T-cell (primary cell): ENCODE results near the gene FNDC7. TPM values are rescaled to one million over a fixed set of nuclear protein-coding genes. Genes with fewer than 3 reads are reported as not detected.

Experiments used
- ATAC-seq, 4 experiments: fragments of 200-7000 bp in 3 of 4; fragments of 150-1000 bp in 1 of 4; cut with Tn5 transposase; replicated peaks in 1 of 4; 1 replicate in 3 of 4; 2 replicates in 1 of 4; pipeline ENCODE4 v1.10.0; 2021; ENCODE audit warnings: moderate library complexity in 3 of 4, mild to moderate bottlenecking in 2 of 4, moderate number of reproducible peaks in 1 of 4
- CTCF ChIA-PET, 2 donors: fragments of 300-600 bp; sonication (Branson Sonifier 250); formaldehyde crosslinking; loops; one replicate each; lab custom pipeline; 2022; ENCODE audit warnings: antibody characterized with exemption in 2 of 2; lab: Charles Lee
- POLR2A ChIA-PET, 2 donors: fragments of 300-600 bp; sonication (Branson Sonifier 250); formaldehyde crosslinking; loops; one replicate each; lab custom pipeline; 2022; ENCODE audit warnings: antibody characterized with exemption in 2 of 2; lab: Charles Lee
- DNase-seq, 35 experiments: peaks; one replicate each; pipeline versions ENCODE4 v3.0.0 to v3.0.0-alpha.2; 2013 to 2023
- H3K27ac ChIP-seq: one replicate; pipeline ENCODE4 v1.5.1; 2013; ENCODE audit warnings: low read length
- H3K27me3 ChIP-seq, 2 experiments: replicated peaks in 1 of 2; 1 replicate in 1 of 2; 2 replicates in 1 of 2; pipeline versions ENCODE4 v1.6.1 to v1.7.0; 2013; ENCODE audit warnings: low read length in 1 of 2, mixed read lengths in 1 of 2; ENCODE audit not compliant: control insufficient read depth in 2 of 2, insufficient read depth in 2 of 2; ENCODE audit errors: extremely low read depth in 1 of 2
- H3K36me3 ChIP-seq, 2 donors: 1 replicate in 1 of 2; 2 replicates in 1 of 2; pipeline versions ENCODE4 v1.6.1 to v1.7.0; 2013; ENCODE audit warnings: low read length in 1 of 2; ENCODE audit not compliant: control insufficient read depth in 2 of 2, insufficient read depth in 1 of 2; ENCODE audit errors: extremely low read depth in 1 of 2
- H3K4me1 ChIP-seq, 2 experiments: 1 replicate in 1 of 2; 2 replicates in 1 of 2; pipeline versions ENCODE4 v1.6.1 to v1.7.0; 2013; ENCODE audit warnings: low read length in 2 of 2, mixed read lengths in 1 of 2; ENCODE audit not compliant: insufficient read depth in 2 of 2, control insufficient read depth in 1 of 2; ENCODE audit errors: extremely low read depth in 1 of 2
- H3K4me3 ChIP-seq, 2 donors: 1 replicate in 1 of 2; 2 replicates in 1 of 2; pipeline versions ENCODE4 v1.5.1 to v1.7.0; 2013; ENCODE audit warnings: mild to moderate bottlenecking in 2 of 2, low read length in 1 of 2, moderate library complexity in 1 of 2; ENCODE audit not compliant: control insufficient read depth in 1 of 2; ENCODE audit errors: extremely low read depth in 1 of 2
- H3K9me3 ChIP-seq: 2 replicates; pipeline ENCODE4 v1.7.0; 2013
- H3K27ac Mint-ChIP-seq, 2 donors: one replicate each; pipeline ENCODE4 v1.8.0; 2020 to 2021; ENCODE audit warnings: mild to moderate bottlenecking in 2 of 2, mixed read lengths in 2 of 2
- H3K27me3 Mint-ChIP-seq, 2 donors: one replicate each; pipeline ENCODE4 v1.8.0; 2021 to 2022; ENCODE audit warnings: mixed read lengths in 2 of 2
- H3K36me3 Mint-ChIP-seq: one replicate; pipeline ENCODE4 v1.8.0; 2021; ENCODE audit warnings: mixed read lengths
- H3K4me1 Mint-ChIP-seq, 3 donors: one replicate each; pipeline ENCODE4 v1.8.0; 2020 to 2022; ENCODE audit warnings: mixed read lengths in 3 of 3, mild to moderate bottlenecking in 1 of 3
- H3K4me3 Mint-ChIP-seq, 3 donors: one replicate each; pipeline ENCODE4 v1.8.0; 2020 to 2022; ENCODE audit warnings: mild to moderate bottlenecking in 3 of 3, mixed read lengths in 3 of 3, moderate library complexity in 3 of 3
- H3K9me3 Mint-ChIP-seq, 3 donors: one replicate each; pipeline ENCODE4 v1.8.0; 2020 to 2022; ENCODE audit warnings: mixed read lengths in 3 of 3
- WGBS: methylation state at CpG from one replicate; pipeline ENCODE4 v1.1.5; 2013; ENCODE audit warnings: missing lambda C conversion rate; ENCODE audit not compliant: insufficient coverage; 5-methylcytosine and 5-hydroxymethylcytosine counted together
- total RNA-seq, 35 experiments: library from RNA in 6 of 35; stranded (reverse) in 6 of 35; fragments of 120-200 nt in 1 of 35; gene quantifications; one replicate each; pipeline versions ENCODE4 v1.2.1 to v1.2.4 and lab custom pipeline; 2013 to 2026

Gene FNDC7
- total RNA-seq, 5 donors from 2014 or later (not counting 1 experiment from before 2014, with no cell fraction given), result 0.13 to 0.29 (median 0.25) TPM

DNA sequence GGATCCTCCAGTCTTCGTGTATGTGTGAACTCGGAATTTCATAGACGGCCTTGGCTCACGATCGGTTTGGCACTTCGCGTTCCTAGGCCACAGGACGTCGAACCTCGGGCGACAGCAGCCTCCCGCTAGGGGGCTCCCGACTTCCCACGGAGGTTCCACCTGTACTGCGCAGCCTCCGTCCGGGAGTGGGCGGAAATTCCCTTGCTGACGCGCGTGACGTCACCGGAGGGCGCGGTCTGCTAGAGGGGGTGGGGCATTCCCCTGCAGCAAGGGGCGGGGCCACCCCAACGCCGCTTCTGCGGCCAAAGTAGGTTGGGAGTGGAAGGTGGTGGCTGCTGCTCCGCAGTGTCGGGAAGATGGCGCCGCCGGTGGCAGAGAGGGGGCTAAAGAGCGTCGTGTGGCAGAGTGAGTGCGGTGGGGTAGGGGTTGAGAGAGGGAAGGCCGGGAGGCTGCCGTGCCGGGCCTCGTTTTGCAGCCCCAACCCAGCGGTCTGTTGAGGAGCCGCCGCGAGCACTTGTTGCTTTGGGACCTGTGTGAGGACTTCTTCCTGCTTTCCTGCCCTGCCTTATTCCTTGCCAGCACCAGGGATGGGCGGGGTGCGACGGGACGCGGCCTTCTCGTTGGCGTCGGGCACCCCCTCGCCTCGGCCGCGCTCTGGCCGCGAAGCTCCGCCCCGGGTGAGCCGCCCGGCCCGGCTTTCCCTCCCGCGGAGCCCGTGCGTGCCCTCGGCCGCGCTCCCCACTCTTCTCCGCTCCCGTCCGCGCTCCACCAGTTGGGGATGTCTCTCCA, 33.9 kb downstream of the FNDC7 start, which contains the start of gene STXBP3:
Gene STXBP3, plus strand, starts transcription at position 293 of the 789 bp plus-strand sequence. Its CDS starts 64 bp downstream, at position 357.
- Mint-ChIP-seq H3K36me3 (peaks cover 11% of the 10 kb centered on the region), H3K4me1 (peaks cover 38 to 42% (median 38%) of the 10 kb centered on the region in 3 donors), H3K4me3 (peak within 1 kb of the TSS; percentile 98 to 99 (median 99)), H3K27ac (peak within 1 kb of the TSS; percentile 97 to 98), H3K27me3 (no peaks in the 10 kb centered on the region), H3K9me3 (no peaks in the 10 kb centered on the region)
- ATAC-seq (peak; percentile 94 to 96 (median 96)), DNase-seq (peak; percentile 95 to 100 (median 99))
- POLR2A ChIA-PET, result interaction anchor here in 1 of 2 donors (0.6 to 1.0 kb wide), 3 partner anchors 49 to 547 kb away, joined by 3 to 6 read pairs (median 6); partner anchors contain the start of genes PRPF38B and SLC25A24
- H3K4me1 ChIP-seq, result peaks cover 3 to 20% of the 10 kb centered on the region in 2 experiments
- no peaks in the 10 kb centered on the region for H3K27me3 ChIP-seq
- H3K9me3 ChIP-seq, result no peaks in the 10 kb centered on the region
- peaks cover 0 to 12% of the 10 kb centered on the region in 2 donors for H3K36me3 ChIP-seq
- under 1% methylated on average over 72 of the region's 75 CpGs for WGBS
- peak within 1 kb of the TSS; percentile 99 for H3K27ac ChIP-seq
- H3K4me3 ChIP-seq, result peak within 1 kb of the TSS; percentile 90 to 100
- CTCF ChIA-PET, result no interaction called here

DNA sequence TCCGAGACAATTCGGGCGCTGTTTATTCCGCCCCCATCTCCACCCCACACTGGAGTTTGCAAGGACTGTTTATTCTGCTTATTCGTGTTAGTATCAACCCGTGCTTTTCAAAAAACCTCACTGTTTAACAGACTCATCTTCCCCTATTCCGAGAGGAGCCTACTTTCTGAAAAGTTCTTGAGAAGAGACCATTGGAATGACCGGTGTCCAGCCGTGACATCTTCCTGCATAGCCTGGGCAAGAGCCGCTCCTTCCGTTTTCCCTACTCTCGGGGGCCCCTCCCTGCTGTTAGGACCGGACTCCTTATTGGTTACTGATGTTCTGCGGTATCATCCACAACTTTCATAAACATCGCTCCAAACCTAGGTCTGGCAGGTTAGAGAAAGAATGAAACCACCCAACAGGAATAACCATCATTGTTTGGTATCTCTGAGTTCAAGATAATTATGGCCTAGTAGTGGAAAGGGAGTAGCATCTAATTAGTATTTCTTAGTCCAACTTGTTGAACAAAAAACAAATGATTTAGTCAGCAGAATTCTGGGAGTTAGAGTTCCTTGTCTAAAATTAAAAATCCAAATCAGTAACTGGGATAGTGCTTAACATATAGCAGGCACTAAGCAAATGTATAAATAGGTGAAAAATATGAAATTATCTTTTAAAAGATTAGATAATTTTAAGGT, 34.6 kb downstream of the FNDC7 start:
- Mint-ChIP-seq H3K4me1 (peaks cover 38 to 42% (median 38%) of the 10 kb centered on the region in 3 donors), H3K27me3 (no peaks in the 10 kb centered on the region), H3K4me3 (peak overlapping the region; percentile 98 to 99 (median 99)), H3K9me3 (no peaks in the 10 kb centered on the region), H3K27ac (peak overlapping the region; percentile 92 to 98), H3K36me3 (peaks cover 11% of the 10 kb centered on the region)
- peak in 9 of 35 experiments; percentile 1 to 59 (median 9) for DNase-seq
- WGBS, result 1% methylated on average over 12 of the region's 15 CpGs
- Histone ChIP-seq H3K27me3 (no peaks in the 10 kb centered on the region), H3K4me3 (peak overlapping the region; percentile 90 to 100), H3K4me1 (peaks cover 3 to 20% of the 10 kb centered on the region in 2 experiments), H3K27ac (peak overlapping the region; percentile 99), H3K36me3 (peaks cover 0 to 15% of the 10 kb centered on the region in 2 donors), H3K9me3 (no peaks in the 10 kb centered on the region)
- CTCF ChIA-PET, result interaction anchor here in 1 of 2 donors (1.1 kb wide), 1 partner anchor 55 kb away, joined by 3 read pairs; the partner anchor contains the start of gene PRPF38B
- POLR2A ChIA-PET, result interaction anchor here in 1 of 2 donors (0.6 to 1.0 kb wide), 2 partner anchors 55 to 547 kb away, joined by 3 to 6 read pairs; partner anchors contain the start of genes PRPF38B and SLC25A24
- no peak for ATAC-seq

DNA sequence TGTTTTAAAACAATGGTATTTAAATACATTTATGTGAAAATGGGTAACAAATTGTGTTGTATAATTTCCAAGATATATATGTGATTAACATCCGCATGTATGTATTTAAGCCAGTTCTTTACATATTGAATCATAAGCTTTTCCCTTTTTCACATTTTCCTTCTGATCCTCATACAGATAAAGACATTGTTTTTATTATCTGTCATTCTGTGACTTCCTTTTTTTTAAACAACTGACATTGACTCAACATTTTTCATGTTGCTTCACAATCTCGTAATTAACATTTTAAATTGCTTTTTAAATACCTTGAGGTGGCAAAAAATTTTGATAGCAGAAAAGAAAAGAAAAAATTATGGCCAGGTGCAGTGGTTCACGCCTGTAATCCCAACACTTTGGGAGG, 35.2 kb downstream of the FNDC7 start:
- DNase-seq (no peak), ATAC-seq (no peak)
- Histone ChIP-seq H3K4me1 (peaks cover 3 to 20% of the 10 kb centered on the region in 2 experiments), H3K36me3 (peaks cover 0 to 18% of the 10 kb centered on the region in 2 donors), H3K4me3 (no peak overlapping the region), H3K9me3 (no peaks in the 10 kb centered on the region), H3K27me3 (no peaks in the 10 kb centered on the region), H3K27ac (no peak overlapping the region)
- peak overlapping the region in 1 of 2 donors; percentile 19 for H3K27ac Mint-ChIP-seq
- H3K4me3 Mint-ChIP-seq, result peak overlapping the region; percentile 49 to 99 (median 99)
- ChIA-PET POLR2A (interaction anchor here in 1 of 2 donors (0.8 kb wide), 1 partner anchor 701 kb away, joined by 4 read pairs; no protein-coding TSS in a partner anchor), CTCF (interaction anchor here in 1 of 2 donors (1.1 kb wide), 1 partner anchor 56 kb away, joined by 3 read pairs; the partner anchor contains the start of gene PRPF38B)
- H3K36me3 Mint-ChIP-seq, result peaks cover 17% of the 10 kb centered on the region
- no peaks in the 10 kb centered on the region for H3K9me3 Mint-ChIP-seq
- no peaks in the 10 kb centered on the region for H3K27me3 Mint-ChIP-seq
- WGBS, result no CpG with 5 or more reads among the region's 3 CpGs
- H3K4me1 Mint-ChIP-seq, result peaks cover 43 to 47% (median 44%) of the 10 kb centered on the region in 3 donors

DNA sequence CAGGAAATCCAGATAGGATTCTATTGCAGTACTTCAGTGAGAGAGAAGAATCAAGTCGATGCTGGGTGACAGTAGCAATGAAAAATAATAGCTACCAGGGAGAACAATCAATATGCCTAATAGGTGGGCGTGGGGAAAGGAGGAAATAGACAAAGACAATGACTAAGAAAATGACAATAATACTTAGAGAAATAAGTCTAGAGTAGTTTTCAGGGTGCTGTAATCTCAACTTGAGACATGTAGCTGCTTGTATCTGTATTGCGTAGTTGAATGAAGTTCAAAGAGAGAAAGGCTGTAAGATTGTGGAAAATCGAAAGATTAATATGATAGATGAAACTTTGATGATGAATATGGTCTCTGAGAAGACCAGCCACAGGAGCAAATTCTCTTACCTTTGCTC, 36.4 kb downstream of the FNDC7 start:
- H3K4me1 ChIP-seq, result peaks cover 3 to 20% of the 10 kb centered on the region in 2 experiments
- H3K36me3 ChIP-seq, result peaks cover 0 to 24% of the 10 kb centered on the region in 2 donors
- H3K36me3 Mint-ChIP-seq, result peaks cover 19% of the 10 kb centered on the region
- H3K27me3 ChIP-seq, result no peaks in the 10 kb centered on the region
- no peak overlapping the region for H3K4me3 ChIP-seq
- peak overlapping the region; percentile 2 to 26 for H3K27ac Mint-ChIP-seq
- POLR2A ChIA-PET, result interaction anchor here in 1 of 2 donors (0.5 kb wide), 1 partner anchor 244 kb away, joined by 7 read pairs; no protein-coding TSS in a partner anchor
- H3K9me3 ChIP-seq, result no peaks in the 10 kb centered on the region
- DNase-seq (no peak), ATAC-seq (no peak)
- H3K4me3 Mint-ChIP-seq, result peak overlapping the region in 2 of 3 donors; percentile 18 to 32
- no peaks in the 10 kb centered on the region for H3K9me3 Mint-ChIP-seq
- CTCF ChIA-PET, result interaction anchor here (0.6 kb wide), 2 partner anchors 89 to 218 kb away, joined by 4 to 6 read pairs; no protein-coding TSS in a partner anchor
- H3K4me1 Mint-ChIP-seq, result peaks cover 46 to 49% (median 46%) of the 10 kb centered on the region in 3 donors
- no peak overlapping the region for H3K27ac ChIP-seq
- H3K27me3 Mint-ChIP-seq, result no peaks in the 10 kb centered on the region
- 72% methylated on average over 3 of the region's 4 CpGs for WGBS

DNA sequence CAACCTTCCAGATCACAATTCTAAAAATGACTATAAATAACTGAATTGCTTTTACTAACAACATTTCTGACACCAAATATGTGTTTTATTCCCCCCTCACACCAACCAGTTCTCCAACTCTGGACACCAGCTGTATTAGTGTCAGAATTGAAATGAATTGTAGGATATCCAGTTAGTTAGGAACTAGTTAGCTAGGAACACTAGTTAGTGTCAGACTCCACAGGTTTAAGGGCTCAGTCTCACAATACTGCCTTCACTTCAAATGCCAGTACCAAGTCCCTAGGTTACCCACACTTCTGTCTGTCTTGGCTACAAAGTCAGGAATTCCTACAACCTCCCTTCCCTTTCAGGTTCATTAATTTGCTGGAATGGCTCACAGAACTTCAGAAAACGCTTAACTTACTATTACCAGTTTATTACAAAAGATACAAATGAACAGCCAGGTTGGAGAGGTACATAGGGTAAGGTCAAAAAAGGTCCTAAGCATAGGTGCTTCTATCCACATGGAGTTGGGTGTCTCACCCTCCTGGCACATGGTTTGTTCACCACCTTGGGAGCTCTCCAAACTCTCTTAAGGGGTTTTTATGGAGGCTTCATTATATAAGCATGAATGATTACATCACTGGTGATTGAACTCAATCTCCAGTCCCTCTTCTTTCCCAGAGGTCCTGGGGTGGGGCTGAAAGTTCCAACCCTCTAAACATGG, 37.9 kb downstream of the FNDC7 start:
- no CpG with 5 or more reads among the region's 1 CpG for WGBS
- Histone ChIP-seq H3K27ac (no peak overlapping the region), H3K4me1 (peaks cover 3 to 20% of the 10 kb centered on the region in 2 experiments), H3K36me3 (peaks cover 0 to 35% of the 10 kb centered on the region in 2 donors), H3K4me3 (no peak overlapping the region), H3K9me3 (no peaks in the 10 kb centered on the region), H3K27me3 (no peaks in the 10 kb centered on the region)
- no peak for DNase-seq
- Mint-ChIP-seq H3K36me3 (peaks cover 26% of the 10 kb centered on the region), H3K27me3 (no peaks in the 10 kb centered on the region), H3K4me1 (peaks cover 49 to 53% (median 51%) of the 10 kb centered on the region in 3 donors), H3K4me3 (no peak overlapping the region), H3K27ac (no peak overlapping the region), H3K9me3 (no peaks in the 10 kb centered on the region)
- POLR2A ChIA-PET, result interaction anchor here in 1 of 2 donors (0.6 kb wide), 1 partner anchor 291 kb away, joined by 3 read pairs; the partner anchor contains the start of gene WDR47
- no peak for ATAC-seq
- CTCF ChIA-PET, result no interaction called here
